ENCODE results near the gene PTPRG.

- no peak for TF ChIP-seq POLR2A (IDR thresholded peaks at IDR 0.05)
- TF ChIP-seq, protein P1, sequence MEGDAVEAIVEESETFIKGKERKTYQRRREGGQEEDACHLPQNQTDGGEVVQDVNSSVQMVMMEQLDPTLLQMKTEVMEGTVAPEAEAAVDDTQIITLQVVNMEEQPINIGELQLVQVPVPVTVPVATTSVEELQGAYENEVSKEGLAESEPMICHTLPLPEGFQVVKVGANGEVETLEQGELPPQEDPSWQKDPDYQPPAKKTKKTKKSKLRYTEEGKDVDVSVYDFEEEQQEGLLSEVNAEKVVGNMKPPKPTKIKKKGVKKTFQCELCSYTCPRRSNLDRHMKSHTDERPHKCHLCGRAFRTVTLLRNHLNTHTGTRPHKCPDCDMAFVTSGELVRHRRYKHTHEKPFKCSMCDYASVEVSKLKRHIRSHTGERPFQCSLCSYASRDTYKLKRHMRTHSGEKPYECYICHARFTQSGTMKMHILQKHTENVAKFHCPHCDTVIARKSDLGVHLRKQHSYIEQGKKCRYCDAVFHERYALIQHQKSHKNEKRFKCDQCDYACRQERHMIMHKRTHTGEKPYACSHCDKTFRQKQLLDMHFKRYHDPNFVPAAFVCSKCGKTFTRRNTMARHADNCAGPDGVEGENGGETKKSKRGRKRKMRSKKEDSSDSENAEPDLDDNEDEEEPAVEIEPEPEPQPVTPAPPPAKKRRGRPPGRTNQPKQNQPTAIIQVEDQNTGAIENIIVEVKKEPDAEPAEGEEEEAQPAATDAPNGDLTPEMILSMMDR (IDR thresholded peaks at IDR 0.05): no peak
These were observed 667.1 kb downstream of the PTPRG start for GRCh38 chr3:62228467-62228866.
